ENCODE data around the gene BSPRY. TPM values are rescaled to one million over a fixed set of nuclear protein-coding genes. Genes with fewer than 3 reads are reported as not detected.

BSPRY gene
- total RNA-seq, 2 experiments from 2014 or later, result not detected

GRCh38 chr9:113322671-113323070 lies 26.7 kb upstream of the BSPRY start:
- Mint-ChIP-seq H3K9me3 (no peaks in the 10 kb centered on the region), H3K27ac (no peak overlapping the region), H3K27me3 (no peaks in the 10 kb centered on the region), H3K4me3 (no peak overlapping the region), H3K4me1 (ENCODE audit: low read depth) (no peaks in the 10 kb centered on the region), H3K36me3 (ENCODE audit: low read depth) (no peaks in the 10 kb centered on the region)
- CTCF ChIA-PET, result no interaction called here
- Histone ChIP-seq H3K27me3 (ENCODE audit: control insufficient read depth in 1 of 2, insufficient read depth in 2 of 2, low read length in 2 of 2) (no peaks in the 10 kb centered on the region), H3K27ac (ENCODE audit: low read depth in 1 of 2, low read length in 2 of 2) (no peak overlapping the region), H3K4me1 (ENCODE audit: insufficient read depth, low read length) (no peaks in the 10 kb centered on the region), H3K36me3 (ENCODE audit: insufficient read depth, low read length) (no peaks in the 10 kb centered on the region), H3K4me3 (ENCODE audit: low read length) (no peak overlapping the region), H3K9me3 (ENCODE audit: control insufficient read depth in 1 of 2, insufficient read depth in 1 of 2, low read length in 2 of 2) (no peaks in the 10 kb centered on the region)
- ATAC-seq (ENCODE audit: poor library complexity) (no peak), DNase-seq (no peak)
- no peak for TF ChIP-seq CTCF (IDR thresholded peaks at IDR 0.05)
- POLR2A ChIA-PET, result no interaction called here
- intact Hi-C loops (cut with DNase I, micrococcal nuclease), result no loop called here

GRCh38 chr9:113326230-113326629 lies 23.1 kb upstream of the BSPRY start:
- POLR2A ChIA-PET, result no interaction called here
- H3K27ac ChIP-seq (ENCODE audit: low read depth in 1 of 2, low read length in 2 of 2), result no peak overlapping the region
- no peaks in the 10 kb centered on the region for H3K36me3 ChIP-seq (ENCODE audit: insufficient read depth, low read length)
- ATAC-seq (ENCODE audit: poor library complexity) (no peak), DNase-seq (no peak)
- TF ChIP-seq CTCF (IDR thresholded peaks at IDR 0.05), result no peak
- intact Hi-C loops (cut with DNase I, micrococcal nuclease), result no loop called here
- H3K4me1 ChIP-seq (ENCODE audit: insufficient read depth, low read length), result no peaks in the 10 kb centered on the region
- no peaks in the 10 kb centered on the region for H3K27me3 Mint-ChIP-seq
- H3K4me1 Mint-ChIP-seq (ENCODE audit: low read depth), result no peaks in the 10 kb centered on the region
- no peaks in the 10 kb centered on the region for H3K27me3 ChIP-seq (ENCODE audit: control insufficient read depth in 1 of 2, insufficient read depth in 2 of 2, low read length in 2 of 2)
- H3K4me3 ChIP-seq (ENCODE audit: low read length), result no peak overlapping the region
- H3K4me3 Mint-ChIP-seq, result no peak overlapping the region
- no peaks in the 10 kb centered on the region for H3K9me3 Mint-ChIP-seq
- CTCF ChIA-PET, result no interaction called here
- no peaks in the 10 kb centered on the region for H3K36me3 Mint-ChIP-seq (ENCODE audit: low read depth)
- no peak overlapping the region for H3K27ac Mint-ChIP-seq
- no peaks in the 10 kb centered on the region for H3K9me3 ChIP-seq (ENCODE audit: control insufficient read depth in 1 of 2, insufficient read depth in 1 of 2, low read length in 2 of 2)

GRCh38 chr9:113328045-113328782 lies 21.1 kb upstream of the BSPRY start:
- ChIA-PET POLR2A (no interaction called here), CTCF (no interaction called here)
- Mint-ChIP-seq H3K27ac (no peak overlapping the region), H3K36me3 (ENCODE audit: low read depth) (no peaks in the 10 kb centered on the region), H3K27me3 (no peaks in the 10 kb centered on the region), H3K9me3 (no peaks in the 10 kb centered on the region), H3K4me1 (ENCODE audit: low read depth) (no peaks in the 10 kb centered on the region), H3K4me3 (no peak overlapping the region)
- Histone ChIP-seq H3K4me3 (ENCODE audit: low read length) (no peak overlapping the region), H3K27ac (ENCODE audit: low read depth in 1 of 2, low read length in 2 of 2) (no peak overlapping the region), H3K27me3 (ENCODE audit: control insufficient read depth in 1 of 2, insufficient read depth in 2 of 2, low read length in 2 of 2) (no peaks in the 10 kb centered on the region), H3K36me3 (ENCODE audit: insufficient read depth, low read length) (no peaks in the 10 kb centered on the region), H3K9me3 (ENCODE audit: control insufficient read depth in 1 of 2, insufficient read depth in 1 of 2, low read length in 2 of 2) (no peaks in the 10 kb centered on the region), H3K4me1 (ENCODE audit: insufficient read depth, low read length) (no peaks in the 10 kb centered on the region)
- ATAC-seq (ENCODE audit: poor library complexity), result no peak
- no peak for DNase-seq
- intact Hi-C loops (cut with DNase I, micrococcal nuclease), result no loop called here
- no peak for TF ChIP-seq CTCF (IDR thresholded peaks at IDR 0.05)
